ENCODE measurements around the gene SLC25A18.

Gene SLC25A18

DNA sequence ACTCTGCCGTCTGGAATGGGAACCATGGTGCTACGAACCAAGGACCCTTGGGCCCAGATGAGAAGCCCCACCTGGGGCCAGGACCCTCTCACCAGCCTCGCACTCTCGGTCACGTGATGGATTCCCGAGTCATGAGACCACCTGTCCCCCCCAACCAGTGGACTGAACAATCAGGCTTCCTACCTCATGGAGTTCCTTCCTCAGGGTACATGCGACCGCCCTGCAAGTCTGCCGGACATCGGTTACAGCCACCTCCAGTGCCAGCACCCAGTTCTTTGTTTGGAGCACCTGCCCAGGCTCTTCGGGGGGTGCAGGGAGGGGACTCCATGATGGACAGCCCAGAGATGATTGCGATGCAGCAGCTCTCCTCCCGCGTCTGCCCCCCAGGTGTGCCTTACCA lies 20.8 kb upstream of the SLC25A18 start:
- no peaks in the 10 kb centered on the region for H3K36me3 ChIP-seq (replicated peaks; ENCODE audit: insufficient read depth, low read length)
- H3K79me2 ChIP-seq (ENCODE audit: low read length), result no peaks in the 10 kb centered on the region
- H4K20me1 ChIP-seq (ENCODE audit: insufficient read depth, low read length), result no peaks in the 10 kb centered on the region
- no peak overlapping the region for H3K9ac ChIP-seq (ENCODE audit: low read length)
- H3K27ac ChIP-seq (ENCODE audit: low read length), result no peak overlapping the region
- no peak for DNase-seq
- no peaks in the 10 kb centered on the region for H3K9me3 ChIP-seq (replicated peaks; ENCODE audit: insufficient read depth, low read length)
- H3K4me1 ChIP-seq (ENCODE audit: low read length), result no peaks in the 10 kb centered on the region
- H3K9me2 ChIP-seq (replicated peaks; ENCODE audit: insufficient read depth, low read length), result no peaks in the 10 kb centered on the region
- no peaks in the 10 kb centered on the region for H3F3A ChIP-seq (ENCODE audit: insufficient read depth, low read length)
- H2AFZ ChIP-seq (ENCODE audit: low read length), result no peak overlapping the region
- TF ChIP-seq EZH2phosphoT487 (IDR thresholded peaks at IDR 0.05; ENCODE audit: low read length), result no peak
- TF ChIP-seq, protein P1, sequence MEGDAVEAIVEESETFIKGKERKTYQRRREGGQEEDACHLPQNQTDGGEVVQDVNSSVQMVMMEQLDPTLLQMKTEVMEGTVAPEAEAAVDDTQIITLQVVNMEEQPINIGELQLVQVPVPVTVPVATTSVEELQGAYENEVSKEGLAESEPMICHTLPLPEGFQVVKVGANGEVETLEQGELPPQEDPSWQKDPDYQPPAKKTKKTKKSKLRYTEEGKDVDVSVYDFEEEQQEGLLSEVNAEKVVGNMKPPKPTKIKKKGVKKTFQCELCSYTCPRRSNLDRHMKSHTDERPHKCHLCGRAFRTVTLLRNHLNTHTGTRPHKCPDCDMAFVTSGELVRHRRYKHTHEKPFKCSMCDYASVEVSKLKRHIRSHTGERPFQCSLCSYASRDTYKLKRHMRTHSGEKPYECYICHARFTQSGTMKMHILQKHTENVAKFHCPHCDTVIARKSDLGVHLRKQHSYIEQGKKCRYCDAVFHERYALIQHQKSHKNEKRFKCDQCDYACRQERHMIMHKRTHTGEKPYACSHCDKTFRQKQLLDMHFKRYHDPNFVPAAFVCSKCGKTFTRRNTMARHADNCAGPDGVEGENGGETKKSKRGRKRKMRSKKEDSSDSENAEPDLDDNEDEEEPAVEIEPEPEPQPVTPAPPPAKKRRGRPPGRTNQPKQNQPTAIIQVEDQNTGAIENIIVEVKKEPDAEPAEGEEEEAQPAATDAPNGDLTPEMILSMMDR (IDR thresholded peaks at IDR 0.05; ENCODE audit: low read length), result no peak
- TF ChIP-seq EZH2 (optimal IDR thresholded peaks at IDR 0.05; ENCODE audit: low read depth, low read length), result no peak
- H3K4me3 ChIP-seq (ENCODE audit: low read length), result no peak overlapping the region
- H3K4me2 ChIP-seq (ENCODE audit: low read depth, low read length), result no peak overlapping the region
- no peaks in the 10 kb centered on the region for H3K27me3 ChIP-seq (replicated peaks; ENCODE audit: insufficient read depth, low read length)

- no peak overlapping the region for H2AFZ ChIP-seq (ENCODE audit: low read length)
- no peak overlapping the region for H3K4me2 ChIP-seq (ENCODE audit: low read depth, low read length)
- H4K20me1 ChIP-seq (ENCODE audit: insufficient read depth, low read length), result no peaks in the 10 kb centered on the region
- H3K9me3 ChIP-seq (replicated peaks; ENCODE audit: insufficient read depth, low read length), result no peaks in the 10 kb centered on the region
- no peak for TF ChIP-seq EZH2 (optimal IDR thresholded peaks at IDR 0.05; ENCODE audit: low read depth, low read length)
- TF ChIP-seq, protein P1 (IDR thresholded peaks at IDR 0.05; ENCODE audit: low read length), result no peak
- no peak for TF ChIP-seq EZH2phosphoT487 (IDR thresholded peaks at IDR 0.05; ENCODE audit: low read length)
- H3K9me2 ChIP-seq (replicated peaks; ENCODE audit: insufficient read depth, low read length), result no peaks in the 10 kb centered on the region
- H3K4me1 ChIP-seq (ENCODE audit: low read length), result no peaks in the 10 kb centered on the region
- H3K36me3 ChIP-seq (replicated peaks; ENCODE audit: insufficient read depth, low read length), result no peaks in the 10 kb centered on the region
- no peaks in the 10 kb centered on the region for H3K27me3 ChIP-seq (replicated peaks; ENCODE audit: insufficient read depth, low read length)
- DNase-seq, result no peak
- no peak overlapping the region for H3K9ac ChIP-seq (ENCODE audit: low read length)
- no peak overlapping the region for H3K4me3 ChIP-seq (ENCODE audit: low read length)
- H3K27ac ChIP-seq (ENCODE audit: low read length), result no peak overlapping the region
- H3K79me2 ChIP-seq (ENCODE audit: low read length), result no peaks in the 10 kb centered on the region
- H3F3A ChIP-seq (ENCODE audit: insufficient read depth, low read length), result no peaks in the 10 kb centered on the region
Measured at GRCh38 chr22:17548010-17548755, 15.1 kb upstream of the SLC25A18 start.

DNA sequence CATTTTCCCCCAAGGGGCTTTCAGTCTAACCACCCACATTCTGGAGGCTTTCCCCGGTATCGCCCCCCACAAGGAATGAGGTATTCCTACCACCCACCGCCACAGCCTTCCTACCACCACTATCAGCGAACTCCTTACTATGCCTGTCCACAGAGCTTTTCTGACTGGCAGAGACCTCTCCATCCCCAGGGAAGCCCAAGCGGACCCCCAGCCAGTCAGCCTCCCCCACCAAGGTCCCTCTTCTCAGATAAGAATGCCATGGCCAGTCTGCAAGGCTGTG lies 14.6 kb upstream of the SLC25A18 start:
- Histone ChIP-seq H3K36me3 (replicated peaks; ENCODE audit: insufficient read depth, low read length) (no peaks in the 10 kb centered on the region), H3K9me2 (replicated peaks; ENCODE audit: insufficient read depth, low read length) (no peaks in the 10 kb centered on the region), H3K4me1 (ENCODE audit: low read length) (no peaks in the 10 kb centered on the region), H3K27ac (ENCODE audit: low read length) (no peak overlapping the region), H3K4me3 (ENCODE audit: low read length) (no peak overlapping the region), H3K4me2 (ENCODE audit: low read depth, low read length) (no peak overlapping the region), H3K27me3 (replicated peaks; ENCODE audit: insufficient read depth, low read length) (no peaks in the 10 kb centered on the region), H2AFZ (ENCODE audit: low read length) (no peak overlapping the region), H4K20me1 (ENCODE audit: insufficient read depth, low read length) (no peaks in the 10 kb centered on the region), H3K9me3 (replicated peaks; ENCODE audit: insufficient read depth, low read length) (no peaks in the 10 kb centered on the region), H3F3A (ENCODE audit: insufficient read depth, low read length) (no peaks in the 10 kb centered on the region), H3K9ac (ENCODE audit: low read length) (no peak overlapping the region), H3K79me2 (ENCODE audit: low read length) (no peaks in the 10 kb centered on the region)
- TF ChIP-seq EZH2phosphoT487 (IDR thresholded peaks at IDR 0.05; ENCODE audit: low read length) (no peak), EZH2 (optimal IDR thresholded peaks at IDR 0.05; ENCODE audit: low read depth, low read length) (no peak)
- TF ChIP-seq, protein P1 (IDR thresholded peaks at IDR 0.05; ENCODE audit: low read length), result no peak
- no peak for DNase-seq

Measured in MM.1S (cell line).